Measurements from ENCODE around the gene TIAM1. TPM values are rescaled to one million over a fixed set of nuclear protein-coding genes. Genes with fewer than 3 reads are reported as not detected.

The TIAM1 gene
- total RNA-seq, 1 donor from 2014 or later = 6.7 TPM

- no peak for TF ChIP-seq CTCF (IDR thresholded peaks at IDR 0.05; ENCODE audit: insufficient read depth, low read length, poor library complexity, severe bottlenecking)
- DNase-seq (ENCODE audit: low read depth) = peak; percentile 77
- Histone ChIP-seq H3K36me3 (ENCODE audit: control insufficient read depth, insufficient read depth, low read length) (no peaks in the 10 kb centered on the region), H3K4me3 (ENCODE audit: low read depth, low read length) (no peak overlapping the region), H3K27me3 (ENCODE audit: control insufficient read depth, insufficient read depth, low read length) (no peaks in the 10 kb centered on the region)
These were observed 226.7 kb downstream of the TIAM1 start for GRCh38 chr21:31117128-31117916.

- Histone ChIP-seq H3K36me3 (ENCODE audit: control insufficient read depth, insufficient read depth, low read length) (no peaks in the 10 kb centered on the region), H3K27me3 (ENCODE audit: control insufficient read depth, insufficient read depth, low read length) (no peaks in the 10 kb centered on the region), H3K4me3 (ENCODE audit: low read depth, low read length) (no peak overlapping the region)
- no peak for DNase-seq (ENCODE audit: low read depth)
- no peak for TF ChIP-seq CTCF (IDR thresholded peaks at IDR 0.05; ENCODE audit: insufficient read depth, low read length, poor library complexity, severe bottlenecking)
These were observed 228.8 kb downstream of the TIAM1 start for GRCh38 chr21:31115249-31115648.

- no peak for DNase-seq (ENCODE audit: low read depth)
- Histone ChIP-seq H3K36me3 (ENCODE audit: control insufficient read depth, insufficient read depth, low read length) (no peaks in the 10 kb centered on the region), H3K27me3 (ENCODE audit: control insufficient read depth, insufficient read depth, low read length) (no peaks in the 10 kb centered on the region), H3K4me3 (ENCODE audit: low read depth, low read length) (no peak overlapping the region)
- no peak for TF ChIP-seq CTCF (IDR thresholded peaks at IDR 0.05; ENCODE audit: insufficient read depth, low read length, poor library complexity, severe bottlenecking)
These were observed 233.0 kb downstream of the TIAM1 start for GRCh38 chr21:31111093-31111492.

GRCh38 chr21:31110430-31110829 is 233.6 kb downstream of the TIAM1 start:
- Histone ChIP-seq H3K4me3 (ENCODE audit: low read depth, low read length) (no peak overlapping the region), H3K27me3 (ENCODE audit: control insufficient read depth, insufficient read depth, low read length) (no peaks in the 10 kb centered on the region), H3K36me3 (ENCODE audit: control insufficient read depth, insufficient read depth, low read length) (no peaks in the 10 kb centered on the region)
- no peak for TF ChIP-seq CTCF (IDR thresholded peaks at IDR 0.05; ENCODE audit: insufficient read depth, low read length, poor library complexity, severe bottlenecking)
- no peak for DNase-seq (ENCODE audit: low read depth)

DNA sequence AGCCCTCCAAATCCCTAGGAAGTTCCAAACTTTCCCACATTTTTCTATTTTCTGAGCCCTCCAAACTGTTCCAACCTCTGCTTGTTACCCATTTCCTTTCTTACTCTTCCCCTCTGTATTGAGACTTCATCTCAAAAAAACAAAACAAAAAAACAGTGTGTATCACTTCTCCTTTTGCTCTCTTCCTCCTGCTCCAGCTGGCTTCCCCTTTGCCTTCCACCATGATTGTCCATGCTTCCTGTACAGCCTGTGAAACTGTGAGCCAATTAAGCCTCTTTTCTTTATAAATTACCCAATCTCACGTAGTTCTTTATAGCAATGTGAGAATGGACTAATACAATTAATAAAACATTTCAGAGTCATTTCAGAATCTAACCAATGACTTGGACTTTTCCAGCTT is 236.2 kb downstream of the TIAM1 start:
- TF ChIP-seq CTCF (IDR thresholded peaks at IDR 0.05; ENCODE audit: insufficient read depth, low read length, poor library complexity, severe bottlenecking) = no peak
- Histone ChIP-seq H3K27me3 (ENCODE audit: control insufficient read depth, insufficient read depth, low read length) (no peaks in the 10 kb centered on the region), H3K4me3 (ENCODE audit: low read depth, low read length) (no peak overlapping the region), H3K36me3 (ENCODE audit: control insufficient read depth, insufficient read depth, low read length) (no peaks in the 10 kb centered on the region)
- DNase-seq (ENCODE audit: low read depth) = no peak
